Thymus (tissue), 11 donors: Measurements from ENCODE around the gene PRR33. TPM values are rescaled to one million over a fixed set of nuclear protein-coding genes. Genes with fewer than 3 reads are reported as not detected.
"Not testable (repeated sequence)": the region's sequence is repeated elsewhere in the genome, so short reads cannot be mapped to it uniquely, and the experiment has no call there.

Experiments
- DNase-seq, 9 donors: peaks; one replicate each; pipeline ENCODE4 v3.0.0-alpha.2; 2013; ENCODE audit warnings: low spot score in 9 of 9, low read depth in 6 of 9, missing footprints in 1 of 9
- H3K27ac ChIP-seq, 2 donors: one replicate each; pipeline ENCODE4 v1.5.1; 2013; ENCODE audit warnings: control low read depth in 1 of 2, low read depth in 1 of 2, low read length in 1 of 2, mild to moderate bottlenecking in 1 of 2, moderate library complexity in 1 of 2
- H3K27me3 ChIP-seq, 2 donors: one replicate each; pipeline ENCODE4 v1.5.1; 2013; ENCODE audit warnings: low read length in 1 of 2; ENCODE audit not compliant: control insufficient read depth in 2 of 2, insufficient read depth in 1 of 2
- H3K36me3 ChIP-seq, 2 donors: one replicate each; pipeline ENCODE4 v1.5.1; 2013; ENCODE audit warnings: low read length in 1 of 2, mild to moderate bottlenecking in 1 of 2, moderate library complexity in 1 of 2; ENCODE audit not compliant: control insufficient read depth in 2 of 2, insufficient read depth in 2 of 2
- H3K4me1 ChIP-seq, 2 donors: one replicate each; pipeline ENCODE4 v1.5.1; 2013; ENCODE audit warnings: low read length in 2 of 2; ENCODE audit not compliant: control insufficient read depth in 2 of 2, insufficient read depth in 2 of 2
- H3K4me3 ChIP-seq, 2 donors: one replicate each; pipeline ENCODE4 v1.5.1; 2013; ENCODE audit warnings: low read length in 2 of 2, control low read depth in 1 of 2, mild to moderate bottlenecking in 1 of 2
- H3K9me3 ChIP-seq, 2 donors: one replicate each; pipeline ENCODE4 v1.5.1; 2013; ENCODE audit warnings: low read length in 1 of 2, mild to moderate bottlenecking in 1 of 2; ENCODE audit not compliant: control insufficient read depth in 2 of 2, insufficient read depth in 1 of 2
- WGBS: extraction: QIAGEN DNeasy Blood & Tissue Kit; methylation state at CpG from one replicate; pipeline ENCODE4 v1.1.7; 2013; 5-methylcytosine and 5-hydroxymethylcytosine counted together
- polyA plus RNA-seq: library from polyadenylated mRNA; stranded (reverse); fragments of 200-250 nt; gene quantifications from one replicate; pipeline ENCODE4 v1.2.3, GENCODE V29; 2013
- total RNA-seq: library from RNA; stranded (reverse); fragments of 120-200 nt; gene quantifications from one replicate; pipeline ENCODE4 v1.2.4, GENCODE V29; 2013
- donor health status: healthy.

Gene PRR33
- total and polyA plus RNA-seq, 2 donors = 0.18 TPM; not detected in 1

DNA sequence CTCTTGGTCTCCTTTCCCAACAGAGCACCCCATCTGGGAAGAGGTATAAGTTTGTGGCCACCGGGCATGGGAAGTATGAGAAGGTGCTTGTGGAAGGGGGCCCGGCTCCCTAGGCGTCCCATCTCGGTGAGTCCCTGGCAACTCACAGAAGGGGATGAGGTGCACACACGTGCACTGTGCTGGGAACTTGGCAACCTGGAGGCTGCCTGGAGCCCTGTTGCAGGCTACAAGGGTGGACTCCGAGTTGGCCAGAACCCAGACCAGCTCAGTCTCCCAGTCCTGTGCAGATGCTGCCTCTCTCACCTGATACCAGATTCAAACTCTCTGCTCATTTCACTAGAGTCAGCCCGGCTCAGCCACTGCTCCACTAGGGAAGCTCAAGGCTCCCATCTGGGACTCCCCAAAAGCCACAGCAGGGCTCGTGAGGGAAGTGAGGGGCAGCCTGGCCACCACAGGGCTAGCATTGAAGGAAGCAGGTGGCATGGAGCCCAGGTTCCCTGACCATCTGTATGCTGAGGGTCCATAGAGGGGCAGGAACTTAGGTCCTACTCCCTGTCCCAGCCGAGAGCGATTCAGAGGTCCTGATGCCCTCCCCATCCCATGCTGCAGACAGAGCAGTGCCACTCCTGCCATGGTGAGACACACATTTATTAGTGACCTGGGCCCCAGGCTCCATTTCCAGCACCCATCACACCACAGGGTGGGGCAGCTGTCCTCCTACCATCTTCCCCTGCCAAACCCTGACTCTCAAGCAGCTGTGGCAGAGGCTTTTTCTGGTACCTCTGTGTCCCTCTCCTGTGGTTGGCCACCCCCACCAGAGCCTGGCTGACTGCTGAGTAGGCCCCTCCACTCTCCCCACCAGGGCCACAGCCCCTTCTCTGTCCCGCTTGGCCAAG is 4.0 kb downstream of the PRR33 start:
- Histone ChIP-seq H3K4me1 (peaks cover 6 to 49% of the 10 kb centered on the region in 2 donors), H3K4me3 (no peak overlapping the region), H3K27me3 (peaks cover 0 to 7% of the 10 kb centered on the region in 2 donors), H3K9me3 (no peaks in the 10 kb centered on the region), H3K36me3 (peaks cover 21 to 35% of the 10 kb centered on the region in 2 donors), H3K27ac (peak overlapping the region in 1 of 2 donors; percentile 42)
- 86% methylated on average over 11 of the region's 11 CpGs for WGBS
- DNase-seq = no peak

DNA sequence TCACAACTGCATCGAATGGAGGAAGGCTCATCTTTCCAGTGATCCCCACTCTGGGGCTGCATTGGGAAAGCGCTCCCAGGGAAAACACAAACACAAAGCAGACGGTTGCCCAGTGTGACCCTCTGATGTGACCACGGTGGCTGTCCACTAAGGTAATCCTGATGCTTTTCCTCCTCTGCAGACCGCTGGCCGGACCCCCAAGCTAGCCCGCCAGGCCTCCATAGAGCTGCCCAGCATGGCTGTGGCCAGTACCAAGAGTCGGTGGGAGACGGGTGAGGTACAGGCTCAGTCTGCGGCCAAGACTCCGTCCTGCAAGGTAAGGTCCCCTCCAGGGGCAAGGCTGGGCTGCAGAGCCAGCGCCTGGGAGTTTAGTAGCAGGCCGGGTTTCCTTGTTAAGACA is 5.1 kb downstream of the PRR33 start:
- H3K27ac ChIP-seq, H3K27me3 ChIP-seq, DNase-seq, H3K9me3 ChIP-seq, H3K4me3 ChIP-seq: not testable (repeated sequence)
- H3K4me1 ChIP-seq = peaks cover 6 to 56% of the 10 kb centered on the region in 2 donors
- 97% methylated on average over 13 of the region's 13 CpGs for WGBS
- H3K36me3 ChIP-seq = peaks cover 21 to 35% of the 10 kb centered on the region in 2 donors

DNA sequence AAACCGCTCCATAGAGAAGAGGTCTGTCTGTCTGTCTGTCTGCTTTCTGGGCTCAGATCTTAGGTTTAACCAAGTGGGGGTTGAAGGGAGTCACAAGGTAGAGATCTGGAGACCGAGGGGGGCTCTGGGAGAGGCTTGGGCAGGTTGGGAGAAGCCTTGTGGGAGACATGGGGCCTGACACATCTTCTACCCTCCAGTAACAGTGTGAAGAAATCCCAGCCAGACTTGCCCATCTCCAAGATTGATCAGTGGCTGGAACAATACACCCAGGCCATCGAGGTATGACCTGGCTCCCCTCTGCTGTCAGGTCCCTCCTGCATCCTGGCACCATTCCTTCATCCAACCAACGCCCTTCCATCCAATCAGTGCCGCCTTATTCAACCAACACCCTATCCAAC is 7.4 kb downstream of the PRR33 start:
- DNase-seq = no peak
- WGBS = 95% methylated on average over 5 of the region's 5 CpGs
- Histone ChIP-seq H3K4me3 (no peak overlapping the region), H3K9me3 (no peaks in the 10 kb centered on the region), H3K27me3 (no peaks in the 10 kb centered on the region), H3K4me1 (peaks cover under 1 to 45% of the 10 kb centered on the region in 2 donors), H3K36me3 (peaks cover 21 to 40% of the 10 kb centered on the region in 2 donors), H3K27ac (no peak overlapping the region)

DNA sequence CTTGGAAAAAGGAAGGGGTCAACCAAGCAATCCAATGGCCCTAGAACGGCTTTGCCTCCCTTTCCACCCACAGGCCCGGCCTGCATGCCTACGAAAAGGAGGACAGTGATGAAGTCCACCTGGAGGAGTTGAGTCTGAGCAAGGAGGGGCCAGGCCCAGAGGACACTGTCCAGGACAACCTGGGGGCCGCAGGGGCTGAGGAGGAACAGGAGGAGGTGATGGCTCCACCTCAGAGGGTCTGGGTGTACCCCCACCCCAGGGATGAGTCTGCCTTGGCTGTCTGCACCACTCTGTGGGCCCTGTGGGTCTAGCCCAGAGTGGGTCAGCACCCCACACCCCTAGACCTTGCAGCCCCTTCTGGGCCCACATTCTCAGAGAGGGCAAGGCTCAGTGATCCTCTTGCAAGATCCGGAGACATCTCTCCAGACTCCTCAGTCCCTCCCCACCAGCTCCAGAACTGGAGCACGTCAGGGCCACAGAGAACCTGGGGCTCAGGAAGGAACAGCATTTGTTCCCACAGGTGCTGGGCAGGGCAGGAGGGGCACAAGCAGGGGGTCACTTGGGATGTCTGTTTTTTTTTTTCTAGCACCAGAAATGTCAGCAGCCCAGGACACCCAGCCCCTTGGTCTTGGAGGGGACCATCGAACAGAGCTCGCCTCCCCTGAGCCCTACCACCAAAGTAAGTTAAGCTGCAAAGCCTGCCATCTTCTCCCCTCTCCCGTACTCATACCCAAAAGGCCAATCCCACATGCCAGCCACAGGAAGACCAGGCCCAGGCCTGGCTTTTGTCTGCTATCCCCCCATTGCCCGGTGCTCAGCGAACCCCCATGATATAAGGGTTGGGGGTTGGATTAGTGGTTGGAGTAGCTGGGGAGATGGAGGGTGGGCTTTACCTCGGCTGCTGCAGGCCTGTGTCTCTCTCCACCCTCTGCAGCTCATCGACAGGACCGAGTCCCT is 8.1 kb downstream of the PRR33 start:
- H3K9me3 ChIP-seq = no peaks in the 10 kb centered on the region
- no peak for DNase-seq
- peaks cover 0 to 38% of the 10 kb centered on the region in 2 donors for H3K4me1 ChIP-seq
- 98% methylated on average over 14 of the region's 14 CpGs for WGBS
- H3K4me3 ChIP-seq = no peak overlapping the region
- H3K27ac ChIP-seq = no peak overlapping the region
- H3K27me3 ChIP-seq = no peaks in the 10 kb centered on the region
- peaks cover 21 to 40% of the 10 kb centered on the region in 2 donors for H3K36me3 ChIP-seq

DNA sequence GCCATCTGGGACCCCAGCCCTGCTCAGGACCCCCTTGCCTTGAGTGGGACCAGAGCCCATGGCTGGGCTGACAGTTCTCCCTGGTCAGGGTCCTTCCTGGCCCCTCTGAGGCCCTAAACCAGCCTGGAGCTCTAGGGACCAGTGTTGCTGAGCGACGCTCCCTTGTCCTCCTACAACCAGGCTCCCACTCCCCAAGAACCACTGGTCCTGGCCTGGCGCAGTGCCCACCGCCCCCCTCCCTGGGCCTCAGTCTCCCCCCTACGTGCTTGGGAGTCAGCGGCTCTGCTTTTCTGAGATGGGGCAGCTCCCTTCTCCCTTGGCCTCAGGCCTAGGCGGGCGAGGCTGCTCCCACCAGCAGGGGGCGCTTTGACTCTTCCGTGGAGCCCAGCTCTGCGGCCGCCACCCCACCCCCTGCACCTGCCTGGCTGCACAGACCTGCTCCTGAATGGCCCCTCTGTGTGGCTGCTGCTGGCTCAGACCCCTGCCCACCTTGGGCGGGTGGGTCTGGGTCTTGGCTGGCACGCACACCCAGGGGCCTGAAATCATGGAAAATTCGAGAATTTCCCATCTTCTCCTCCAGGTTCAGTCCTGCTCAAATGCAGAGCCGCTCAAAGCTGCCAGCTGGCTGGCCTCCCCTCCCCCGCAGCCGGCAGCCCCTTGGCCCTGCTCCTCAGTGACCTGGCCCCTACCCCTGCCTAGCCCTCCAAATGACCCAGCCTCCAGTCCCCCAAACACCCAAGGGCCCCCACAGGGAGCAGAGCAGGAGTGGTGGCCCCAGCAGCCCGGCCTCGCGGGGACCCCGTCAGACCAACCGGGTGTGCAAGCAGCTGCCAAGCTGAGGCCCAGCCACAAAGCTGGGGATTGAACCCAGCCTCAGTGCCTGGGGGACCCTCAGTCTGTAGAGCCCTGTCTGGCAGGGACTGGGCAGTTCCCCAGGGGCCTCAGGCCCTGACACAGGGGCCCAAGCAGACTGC is 9.1 kb downstream of the PRR33 start:
- no peak overlapping the region for H3K4me3 ChIP-seq
- H3K27ac ChIP-seq = peak overlapping the region in 1 of 2 donors; percentile 56
- H3K27me3 ChIP-seq = no peaks in the 10 kb centered on the region
- peak; percentile 45 to 89 (median 79) for DNase-seq
- H3K36me3 ChIP-seq = peaks cover 16 to 36% of the 10 kb centered on the region in 2 donors
- no peaks in the 10 kb centered on the region for H3K9me3 ChIP-seq
- 45% methylated on average over 23 of the region's 23 CpGs for WGBS
- H3K4me1 ChIP-seq = peaks cover 0 to 34% of the 10 kb centered on the region in 2 donors

DNA sequence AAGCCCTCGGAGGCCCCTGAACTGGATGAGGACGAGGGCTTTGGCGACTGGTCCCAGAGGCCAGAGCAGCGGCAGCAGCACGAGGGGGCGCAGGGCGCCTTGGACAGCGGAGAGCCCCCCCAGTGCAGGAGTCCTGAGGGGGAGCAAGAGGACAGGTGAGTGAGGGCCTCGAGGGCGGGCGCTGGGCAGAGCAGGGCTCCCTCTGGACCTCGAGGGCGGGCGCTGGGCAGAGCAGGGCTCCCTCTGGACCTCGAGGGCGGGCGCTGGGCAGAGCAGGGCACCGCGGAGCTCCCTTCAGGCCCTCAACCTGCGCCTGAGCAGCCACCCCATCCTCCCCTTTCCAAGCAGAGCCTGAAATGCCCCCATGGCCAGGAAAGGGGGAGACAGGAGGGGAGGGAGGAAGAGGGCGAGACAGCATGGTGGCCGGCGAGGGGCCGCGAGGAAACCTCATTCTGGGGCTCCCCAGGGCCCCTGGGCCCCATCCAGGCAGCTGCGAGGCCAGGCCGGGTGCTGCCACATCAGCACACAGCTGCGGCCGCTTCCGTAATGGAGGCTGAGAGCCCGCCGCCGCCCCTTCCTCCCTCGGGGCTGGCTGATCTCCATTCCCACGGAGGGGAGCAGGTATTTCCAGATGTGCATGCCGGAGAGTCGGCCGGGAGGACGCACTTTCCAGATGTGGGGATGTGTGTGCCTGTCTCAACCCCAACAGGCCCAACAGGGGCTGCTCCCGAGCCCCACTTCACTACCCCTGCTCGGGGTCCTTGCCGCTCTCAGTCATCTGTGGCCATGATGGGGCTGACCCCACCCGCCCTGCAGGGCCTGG is 10.0 kb downstream of the PRR33 start:
- WGBS = 55% methylated on average over 43 of the region's 43 CpGs
- peak in 2 of 9 donors; percentile 35 to 62 for DNase-seq
- H3K9me3 ChIP-seq = no peaks in the 10 kb centered on the region
- H3K36me3 ChIP-seq = peaks cover 14 to 36% of the 10 kb centered on the region in 2 donors
- peaks cover 0 to 34% of the 10 kb centered on the region in 2 donors for H3K4me1 ChIP-seq
- no peaks in the 10 kb centered on the region for H3K27me3 ChIP-seq
- peak overlapping the region in 1 of 2 donors; percentile 56 for H3K27ac ChIP-seq
- H3K4me3 ChIP-seq = no peak overlapping the region

DNA sequence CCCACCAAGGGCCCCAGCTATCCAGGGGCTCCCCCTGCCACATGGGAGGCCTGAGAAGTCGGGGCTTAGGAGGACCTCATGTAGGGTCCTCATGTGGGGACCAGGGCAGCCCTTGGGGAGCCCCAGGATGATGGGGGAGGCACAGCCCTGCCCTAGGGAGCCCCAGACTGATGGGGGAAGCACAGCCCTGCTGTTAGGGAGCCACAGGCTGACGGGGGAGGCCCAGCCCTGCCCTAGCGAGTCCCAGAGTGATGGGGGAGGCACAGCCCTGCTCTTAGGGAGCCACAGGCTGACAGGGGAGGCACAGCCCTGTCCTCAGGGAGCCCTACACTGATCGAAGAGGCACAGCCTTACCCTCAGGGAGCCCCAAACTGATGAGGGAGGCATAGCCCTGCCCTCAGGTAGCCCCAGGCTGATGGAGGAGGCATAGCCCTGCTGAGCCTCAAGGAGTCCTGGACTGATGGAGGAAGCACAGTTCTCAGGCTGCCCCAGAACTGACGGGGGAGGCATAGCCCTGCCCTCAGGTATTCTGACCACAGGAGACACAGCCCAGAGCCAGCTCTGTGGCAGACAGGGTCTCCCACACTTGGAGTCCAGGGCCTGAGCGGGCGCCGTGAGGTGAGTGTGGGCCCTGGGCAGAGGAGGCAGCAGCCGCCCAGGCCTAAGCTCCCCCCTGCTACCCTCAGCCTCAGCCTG is 10.8 kb downstream of the PRR33 start:
- no peak for DNase-seq
- no peaks in the 10 kb centered on the region for H3K9me3 ChIP-seq
- H3K4me3 ChIP-seq = no peak overlapping the region
- peaks cover 14 to 34% of the 10 kb centered on the region in 2 donors for H3K36me3 ChIP-seq
- H3K27ac ChIP-seq = peak overlapping the region in 1 of 2 donors; percentile 73
- H3K4me1 ChIP-seq = peaks cover 0 to 40% of the 10 kb centered on the region in 2 donors
- no peaks in the 10 kb centered on the region for H3K27me3 ChIP-seq
- 85% methylated on average over 9 of the region's 9 CpGs for WGBS
